AG04449 (cell line): ENCODE data around the gene ZKSCAN3.

Source experiments
- CTCF ChIA-PET: fragments of 350-600 bp; formaldehyde crosslinking; extraction: SDS; loops from one replicate; lab custom pipeline; 2021; ENCODE audit warnings: antibody characterized with exemption; lab: Yijun Ruan, JAX
- POLR2A ChIA-PET: fragments of 400-600, 350-600 bp; formaldehyde crosslinking; extraction: SDS; loops from one replicate; lab custom pipeline; 2020; ENCODE audit warnings: antibody characterized with exemption, inconsistent platforms; lab: Yijun Ruan, JAX
- DNase-seq: peaks from one replicate; pipeline ENCODE4 v3.0.0-alpha.2; 2010; ENCODE audit warnings: low read depth, low spot score
- H3K4me3 ChIP-seq: 2 replicates; pipeline ENCODE4 v1.5.1; 2011; ENCODE audit warnings: low read depth, mild to moderate bottlenecking, control low read depth, low read length
- TF ChIP-seq, protein P1 (sequence below): IDR thresholded peaks from one replicate; pipeline ENCODE4 v1.5.1; 2011; ENCODE audit warnings: mild to moderate bottlenecking, moderate library complexity, low read length, control low read depth, inconsistent platforms; ENCODE audit not compliant: insufficient read depth; ENCODE audit errors: missing control alignments

The ZKSCAN3 gene

GRCh38 chr6:28407401-28407800, 57.7 kb downstream of the ZKSCAN3 start:
- TF ChIP-seq, protein P1, sequence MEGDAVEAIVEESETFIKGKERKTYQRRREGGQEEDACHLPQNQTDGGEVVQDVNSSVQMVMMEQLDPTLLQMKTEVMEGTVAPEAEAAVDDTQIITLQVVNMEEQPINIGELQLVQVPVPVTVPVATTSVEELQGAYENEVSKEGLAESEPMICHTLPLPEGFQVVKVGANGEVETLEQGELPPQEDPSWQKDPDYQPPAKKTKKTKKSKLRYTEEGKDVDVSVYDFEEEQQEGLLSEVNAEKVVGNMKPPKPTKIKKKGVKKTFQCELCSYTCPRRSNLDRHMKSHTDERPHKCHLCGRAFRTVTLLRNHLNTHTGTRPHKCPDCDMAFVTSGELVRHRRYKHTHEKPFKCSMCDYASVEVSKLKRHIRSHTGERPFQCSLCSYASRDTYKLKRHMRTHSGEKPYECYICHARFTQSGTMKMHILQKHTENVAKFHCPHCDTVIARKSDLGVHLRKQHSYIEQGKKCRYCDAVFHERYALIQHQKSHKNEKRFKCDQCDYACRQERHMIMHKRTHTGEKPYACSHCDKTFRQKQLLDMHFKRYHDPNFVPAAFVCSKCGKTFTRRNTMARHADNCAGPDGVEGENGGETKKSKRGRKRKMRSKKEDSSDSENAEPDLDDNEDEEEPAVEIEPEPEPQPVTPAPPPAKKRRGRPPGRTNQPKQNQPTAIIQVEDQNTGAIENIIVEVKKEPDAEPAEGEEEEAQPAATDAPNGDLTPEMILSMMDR = no peak
- no peak overlapping the region for H3K4me3 ChIP-seq
- no peak for DNase-seq
- CTCF ChIA-PET = no interaction called here
- POLR2A ChIA-PET = no interaction called here

GRCh38 chr6:28408076-28408802, 58.5 kb downstream of the ZKSCAN3 start:
- CTCF ChIA-PET = no interaction called here
- no peak for DNase-seq
- TF ChIP-seq, protein P1 = no peak
- POLR2A ChIA-PET = no interaction called here
- no peak overlapping the region for H3K4me3 ChIP-seq

DNA sequence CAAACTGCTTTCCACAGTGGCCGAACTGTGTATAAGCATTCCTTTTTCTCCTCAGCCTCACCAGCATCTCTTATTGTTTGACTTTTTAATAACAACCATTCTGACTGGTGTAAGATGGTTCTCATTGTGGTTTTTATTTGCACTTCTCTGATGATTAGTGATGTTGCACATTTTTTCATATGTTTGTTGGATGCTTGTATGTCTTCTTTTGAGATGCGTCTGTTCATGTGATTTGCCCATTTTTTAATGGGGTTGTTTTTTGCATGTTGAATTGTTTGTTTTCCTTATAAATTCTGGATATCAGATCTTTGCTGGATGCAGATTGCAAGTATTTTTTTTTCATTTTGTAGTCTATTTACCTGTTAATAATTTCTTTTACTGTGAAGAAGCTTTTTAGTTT, 61.0 kb downstream of the ZKSCAN3 start:
- TF ChIP-seq, protein P1 = no peak
- POLR2A ChIA-PET = no interaction called here

DNA sequence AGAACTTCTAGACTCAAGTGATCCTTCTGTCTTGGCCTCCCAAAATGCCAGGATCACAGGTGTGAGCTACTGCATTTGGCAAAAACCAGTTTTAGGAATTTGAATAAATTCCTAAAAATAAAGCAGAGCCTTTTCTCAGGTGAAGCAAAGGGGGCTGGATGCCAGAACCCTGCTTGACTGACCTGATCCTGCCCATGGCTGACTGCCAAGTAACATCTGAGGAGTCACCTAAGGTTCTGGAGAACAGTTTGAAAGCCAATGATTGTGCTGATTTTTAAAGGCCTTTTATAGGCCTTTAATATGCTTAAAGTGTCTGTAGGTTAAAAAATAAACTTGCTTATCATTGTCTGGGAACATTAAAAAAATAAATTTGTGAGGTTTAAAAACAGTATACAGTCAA, 63.9 kb downstream of the ZKSCAN3 start:
- TF ChIP-seq, protein P1 = no peak
- H3K4me3 ChIP-seq = no peak overlapping the region
- CTCF ChIA-PET = no interaction called here
- POLR2A ChIA-PET = no interaction called here
- DNase-seq = no peak

More for the DNA sequence above, 61.0 kb downstream of the ZKSCAN3 start:
- no peak overlapping the region for H3K4me3 ChIP-seq
- CTCF ChIA-PET = no interaction called here
- no peak for DNase-seq
